HEK293T (cell line): ENCODE data around the gene MKI67.

Source experiments
- BHLHE40 ChIP-seq: fragments of 450-650 bp; IDR thresholded peaks from 2 replicates; pipeline ENCODE4 v1.6.1; 2016; ENCODE audit warnings: mild to moderate bottlenecking, moderate library complexity, borderline replicate concordance
- FOXA1 ChIP-seq: fragments of 450-650 bp; IDR thresholded peaks from 2 replicates; pipeline ENCODE4 v1.6.1; 2016; ENCODE audit warnings: mild to moderate bottlenecking

DNA sequence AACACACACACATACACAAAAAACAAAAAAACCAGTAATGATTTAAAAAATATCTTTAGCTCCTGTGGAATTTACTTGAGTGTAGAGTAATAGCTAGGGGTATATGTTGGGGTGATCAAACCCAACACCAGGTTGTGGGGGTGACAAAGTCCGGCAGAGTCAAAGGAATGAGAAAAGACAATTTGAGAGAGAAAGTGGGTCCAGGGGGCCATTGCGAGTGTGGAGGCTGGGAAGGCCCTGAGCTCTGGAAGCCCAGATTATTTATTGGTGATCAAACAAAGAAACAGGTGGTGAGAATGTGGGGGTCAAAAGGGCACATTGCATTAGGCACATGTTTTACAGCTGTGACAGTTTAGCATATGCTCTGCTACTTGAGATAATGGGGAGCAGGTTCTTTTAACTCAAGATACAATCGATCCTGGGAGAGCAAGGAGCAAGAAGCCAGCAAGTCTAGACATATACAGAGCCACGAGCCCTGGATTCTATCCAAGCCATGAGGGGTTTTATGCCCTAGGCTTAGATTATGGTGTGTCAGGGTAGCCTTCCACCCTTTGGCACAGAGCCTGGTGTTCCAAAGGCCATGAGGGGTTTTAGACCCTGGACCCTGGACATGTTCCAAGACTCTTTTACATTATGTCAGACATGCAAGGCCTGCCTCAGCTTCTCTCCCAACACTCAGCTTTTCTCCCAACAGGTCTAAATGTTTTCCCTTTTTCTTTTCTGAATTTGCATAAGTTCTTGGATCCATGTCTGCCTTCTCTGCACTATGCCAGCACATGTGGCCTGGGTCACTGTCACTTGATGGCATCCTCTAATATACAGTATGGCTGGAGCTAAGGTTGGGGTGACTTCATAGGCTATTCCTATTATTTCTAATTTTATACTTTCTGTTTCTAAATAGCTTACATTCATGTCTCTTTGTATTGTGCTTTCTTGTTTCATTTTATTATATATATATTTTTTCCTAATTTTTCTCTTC, 48.6 kb upstream of the MKI67 start:
- TF ChIP-seq BHLHE40, result no peak
- no peak for TF ChIP-seq FOXA1
